MM.1S (cell line): ENCODE data around the gene MFSD6.

Experiments used
- EZH2phosphoT487 ChIP-seq: fragments of 300-600 bp; sonication (generic); IDR thresholded peaks from 2 replicates; pipeline ENCODE4 v1.6.1; 2018; ENCODE audit warnings: antibody characterized with exemption, low read length
- TF ChIP-seq, protein P1 (sequence below): fragments of 300-600 bp; sonication (generic); IDR thresholded peaks from 2 replicates; pipeline ENCODE4 v1.5.1; 2016; ENCODE audit warnings: antibody characterized with exemption, low read length, mixed read lengths

DNA sequence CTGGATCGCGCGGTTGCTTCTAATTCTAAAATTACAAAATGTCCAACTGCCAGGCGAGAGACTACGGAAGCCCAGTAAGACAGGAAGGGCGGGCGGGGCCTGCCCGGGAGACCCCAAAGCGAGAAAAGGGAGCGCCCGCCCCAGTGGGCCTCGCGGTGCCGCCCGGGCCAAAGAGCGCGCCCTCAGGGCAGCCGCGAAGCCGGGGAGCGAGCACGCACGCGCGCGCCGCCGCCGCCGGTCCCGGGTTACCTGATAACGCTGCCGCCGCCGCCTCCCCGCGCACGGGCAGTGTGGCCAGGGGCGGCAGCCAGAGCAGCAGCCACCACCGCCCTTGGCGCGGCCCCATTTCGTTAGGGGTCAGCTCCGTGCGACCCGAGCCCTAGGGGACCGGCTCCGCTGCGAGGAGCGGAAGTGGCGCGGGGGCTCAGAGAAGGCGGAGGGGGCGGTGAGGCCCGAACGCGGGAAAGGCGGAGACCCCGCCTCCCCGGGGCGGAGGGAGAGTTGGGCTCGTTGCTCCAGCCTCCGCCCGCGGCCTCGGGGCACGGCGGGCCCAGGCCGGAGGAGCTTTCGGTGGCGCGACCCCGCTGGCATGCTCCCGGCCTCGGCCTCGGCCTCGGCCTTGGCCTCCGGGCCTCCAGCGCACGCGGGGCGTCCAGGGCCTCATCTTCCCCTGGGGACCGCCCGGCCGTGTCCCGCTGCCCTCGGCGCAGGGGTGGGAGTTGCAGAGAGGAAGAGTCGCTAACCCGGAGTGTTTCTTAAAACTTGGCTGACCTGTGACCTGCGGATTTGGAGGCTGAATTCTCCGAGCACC, 126.4 kb downstream of the MFSD6 start, which contains the start of gene NEMP2:
- TF ChIP-seq, protein P1, sequence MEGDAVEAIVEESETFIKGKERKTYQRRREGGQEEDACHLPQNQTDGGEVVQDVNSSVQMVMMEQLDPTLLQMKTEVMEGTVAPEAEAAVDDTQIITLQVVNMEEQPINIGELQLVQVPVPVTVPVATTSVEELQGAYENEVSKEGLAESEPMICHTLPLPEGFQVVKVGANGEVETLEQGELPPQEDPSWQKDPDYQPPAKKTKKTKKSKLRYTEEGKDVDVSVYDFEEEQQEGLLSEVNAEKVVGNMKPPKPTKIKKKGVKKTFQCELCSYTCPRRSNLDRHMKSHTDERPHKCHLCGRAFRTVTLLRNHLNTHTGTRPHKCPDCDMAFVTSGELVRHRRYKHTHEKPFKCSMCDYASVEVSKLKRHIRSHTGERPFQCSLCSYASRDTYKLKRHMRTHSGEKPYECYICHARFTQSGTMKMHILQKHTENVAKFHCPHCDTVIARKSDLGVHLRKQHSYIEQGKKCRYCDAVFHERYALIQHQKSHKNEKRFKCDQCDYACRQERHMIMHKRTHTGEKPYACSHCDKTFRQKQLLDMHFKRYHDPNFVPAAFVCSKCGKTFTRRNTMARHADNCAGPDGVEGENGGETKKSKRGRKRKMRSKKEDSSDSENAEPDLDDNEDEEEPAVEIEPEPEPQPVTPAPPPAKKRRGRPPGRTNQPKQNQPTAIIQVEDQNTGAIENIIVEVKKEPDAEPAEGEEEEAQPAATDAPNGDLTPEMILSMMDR, result no peak
- no peak for TF ChIP-seq EZH2phosphoT487
